Frontal cortex (tissue), 4 donors: ENCODE data around the gene OSBPL7. TPM values are rescaled to one million over a fixed set of nuclear protein-coding genes. Genes with fewer than 3 reads are reported as not detected.

Source experiments
- DNase-seq, 2 donors: peaks; one replicate each; pipeline ENCODE4 v3.0.0; 2012; ENCODE audit warnings: low spot score in 2 of 2
- FAIRE-seq: peaks from 2 replicates; lab custom pipeline; 2012; peaks lifted over from hg19 to GRCh38; lab: Jason Lieb, UNC
- total RNA-seq: library from RNA; depleted of rRNA; stranded (reverse); fragments of >200 nt; gene quantifications from one replicate; pipeline ENCODE4 v1.2.3, GENCODE V29; 2014
- donor health status: control.
- donor health status: control.
- donor health status: control.

OSBPL7 gene
- total RNA-seq, 1 donor from 2014 or later = 7.3 TPM

GRCh38 chr17:47850373-47850691 is 28.7 kb upstream of the OSBPL7 start:
- FAIRE-seq (no peak), DNase-seq (no peak)

- FAIRE-seq = no peak
- DNase-seq = no peak
Measured at GRCh38 chr17:47848198-47848513, 26.6 kb upstream of the OSBPL7 start.

- FAIRE-seq = no peak
- no peak for DNase-seq
Measured at GRCh38 chr17:47847341-47848197, 26.0 kb upstream of the OSBPL7 start.

- FAIRE-seq = no peak
- DNase-seq = no peak
Measured at GRCh38 chr17:47846716-47847340, 25.2 kb upstream of the OSBPL7 start.

GRCh38 chr17:47845716-47846075 is 24.1 kb upstream of the OSBPL7 start:
- FAIRE-seq (no peak), DNase-seq (no peak)

GRCh38 chr17:47844814-47845715 is 23.5 kb upstream of the OSBPL7 start:
- no peak for FAIRE-seq
- DNase-seq = no peak

- FAIRE-seq (no peak), DNase-seq (no peak)
Measured at GRCh38 chr17:47844227-47844626, 22.6 kb upstream of the OSBPL7 start.

- FAIRE-seq = no peak
- DNase-seq = no peak
Measured at GRCh38 chr17:47843391-47843730, 21.8 kb upstream of the OSBPL7 start.

- no peak for FAIRE-seq
- DNase-seq = no peak
Measured at GRCh38 chr17:47841488-47842291, 20.1 kb upstream of the OSBPL7 start.

- DNase-seq (peak; percentile 83 to 92), FAIRE-seq (no peak)
Measured at GRCh38 chr17:47840742-47841487, 19.3 kb upstream of the OSBPL7 start, which contains the start of gene SCRN2. Gene SCRN2, minus strand, starts transcription at chr17:47841273. Its CDS starts 430 bp downstream, at chr17:47840843.

- FAIRE-seq = no peak
- no peak for DNase-seq
Measured at GRCh38 chr17:47840001-47840741, 18.6 kb upstream of the OSBPL7 start.

GRCh38 chr17:47839071-47839470 is 17.5 kb upstream of the OSBPL7 start:
- FAIRE-seq (no peak), DNase-seq (no peak)

GRCh38 chr17:47838636-47839035 is 17.0 kb upstream of the OSBPL7 start:
- DNase-seq (no peak), FAIRE-seq (no peak)

- DNase-seq (no peak), FAIRE-seq (no peak)
Measured at GRCh38 chr17:47837401-47838039, 15.9 kb upstream of the OSBPL7 start.

GRCh38 chr17:47836601-47837000 is 15.0 kb upstream of the OSBPL7 start:
- FAIRE-seq (no peak), DNase-seq (no peak)

GRCh38 chr17:47834756-47835155 is 13.2 kb upstream of the OSBPL7 start:
- DNase-seq (no peak), FAIRE-seq (no peak)

GRCh38 chr17:47831934-47832327 is 10.3 kb upstream of the OSBPL7 start:
- DNase-seq (no peak), FAIRE-seq (no peak)
